GM18502 (cell line): ENCODE data around the gene CHID1.

Experiments used
- ATAC-seq: cut with Tn5 transposase; IDR thresholded peaks from one replicate; pipeline ENCODE4 v1.9.1; 2021; ENCODE audit warnings: mild to moderate bottlenecking; ENCODE audit not compliant: unreplicated experiment, poor library complexity

Gene CHID1

GRCh38 chr11:910589-911030 lies at the start of gene CHID1:
Gene CHID1 (minus strand): TSS chr11:910810. CDS start chr11:904816, 5,994 bp downstream.
- peak; percentile 89 for ATAC-seq

DNA sequence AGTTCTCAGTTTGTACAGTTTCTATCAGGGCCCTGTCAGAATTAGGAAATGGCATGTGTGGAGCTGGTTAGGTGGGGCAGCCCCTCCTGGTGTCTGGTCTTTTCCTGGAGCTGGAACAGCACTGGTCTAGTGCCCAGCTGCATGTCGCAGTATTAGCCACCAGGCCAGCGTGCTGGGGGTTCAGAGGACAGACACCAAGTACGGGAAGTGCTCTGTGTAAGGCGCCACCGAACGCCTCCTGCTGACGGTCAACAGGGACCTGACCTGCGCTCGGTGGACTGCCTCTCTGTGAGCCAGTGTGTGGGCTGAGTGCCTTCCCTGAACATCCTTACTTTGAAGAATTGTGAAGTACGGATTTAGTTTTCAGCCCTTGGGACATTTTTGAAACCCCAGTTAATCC lies 49.0 kb upstream of the CHID1 start:
- no peak for ATAC-seq

DNA sequence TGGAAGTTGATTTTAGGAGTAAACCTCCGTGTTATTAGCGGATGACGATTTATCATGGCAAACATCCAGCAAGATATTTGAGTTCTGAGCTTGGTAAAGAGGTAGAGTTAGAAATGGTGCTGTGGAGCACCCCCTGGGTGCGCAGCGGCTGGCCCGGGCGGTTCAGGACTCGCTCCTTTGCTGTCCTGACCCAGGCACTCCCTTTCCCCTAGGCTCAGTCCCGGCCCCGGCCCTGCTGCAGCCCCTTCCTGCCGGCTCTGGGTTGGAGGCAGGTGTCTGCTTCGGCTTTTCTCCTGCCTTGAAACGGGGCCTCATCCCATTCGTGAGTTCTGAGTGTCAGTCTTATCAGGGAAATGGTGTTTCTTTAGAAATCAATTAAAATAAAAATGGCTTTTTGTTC lies 48.4 kb upstream of the CHID1 start:
- ATAC-seq: no peak

DNA sequence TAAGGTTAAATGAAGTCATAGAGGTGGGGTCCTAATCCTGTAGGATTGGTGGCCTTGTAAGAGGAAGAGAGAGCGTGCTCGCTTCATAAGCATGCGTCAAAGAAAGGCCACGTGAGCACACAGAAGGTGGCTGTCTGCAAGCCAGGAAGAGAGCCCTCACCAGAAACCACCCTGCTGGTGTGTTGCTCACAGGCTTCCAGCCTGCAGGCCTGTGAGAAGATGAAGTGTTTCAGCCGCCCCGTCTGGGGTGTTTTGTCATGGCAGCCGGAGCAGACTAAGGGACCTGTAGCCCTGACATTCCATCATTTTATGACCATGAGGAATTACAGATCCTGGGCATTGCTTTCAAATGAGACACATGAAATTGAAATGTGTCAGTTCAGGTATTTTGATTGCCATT lies 47.5 kb upstream of the CHID1 start:
- ATAC-seq: no peak

DNA sequence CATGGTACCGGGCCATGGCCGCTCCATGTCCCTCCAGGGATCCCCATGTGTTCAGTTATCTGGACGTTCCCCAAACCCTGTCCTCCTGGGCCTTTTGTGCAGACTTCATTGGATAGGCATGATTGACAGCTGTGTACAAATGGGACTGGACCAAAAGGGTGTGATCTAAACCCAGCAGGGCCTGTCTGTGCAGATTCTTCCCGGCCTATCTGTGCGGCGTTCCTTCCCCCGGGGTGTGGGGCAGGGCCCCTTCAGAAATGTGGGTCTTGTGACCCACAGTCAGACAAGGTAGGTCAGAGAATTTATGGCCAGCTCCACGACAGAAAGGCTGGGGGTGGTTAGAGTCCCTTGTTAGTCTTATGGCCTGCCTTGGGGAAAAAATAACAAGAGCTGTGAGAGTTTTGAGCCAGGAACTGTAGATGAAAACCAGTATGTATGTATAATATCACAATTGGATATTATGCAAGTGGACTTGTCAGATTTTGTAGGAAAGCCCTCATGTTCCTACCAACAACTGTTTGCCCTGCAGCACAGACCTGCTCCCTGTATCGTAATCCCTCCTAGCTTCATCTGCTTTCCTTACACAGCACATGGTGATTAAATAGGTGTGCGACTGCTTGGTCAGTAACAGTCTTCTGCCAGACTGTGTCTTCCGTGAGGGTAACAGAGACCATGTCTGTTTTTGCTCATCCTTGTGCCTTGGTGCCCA lies 46.8 kb upstream of the CHID1 start:
- no peak for ATAC-seq

- no peak for ATAC-seq
Observed at GRCh38 chr11:955154-956063, 44.8 kb upstream of the CHID1 start.

- no peak for ATAC-seq
Observed at GRCh38 chr11:954392-955153, 44.0 kb upstream of the CHID1 start.

DNA sequence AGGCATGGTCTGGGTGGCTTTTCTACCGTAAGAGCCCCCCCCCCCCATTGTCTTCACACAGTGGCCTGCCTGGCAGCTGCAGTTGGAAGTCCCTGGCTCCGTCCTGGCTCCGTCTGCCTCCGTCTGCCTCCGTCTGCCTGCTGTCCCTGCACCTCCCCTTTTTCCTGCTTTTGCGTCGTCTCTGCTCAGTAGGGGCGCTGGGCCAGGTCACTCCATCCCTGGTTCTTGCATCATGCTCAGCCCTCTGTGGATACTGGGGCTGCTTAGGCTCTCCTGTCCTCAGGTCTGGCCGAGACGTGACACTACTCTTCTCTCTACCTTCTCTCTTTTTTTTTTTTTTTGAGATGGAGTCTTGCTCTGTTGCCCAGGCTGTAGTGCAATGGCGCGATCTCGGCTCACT lies 42.9 kb upstream of the CHID1 start:
- ATAC-seq: no peak

- no peak for ATAC-seq
Observed at GRCh38 chr11:952406-953385, 42.1 kb upstream of the CHID1 start.

DNA sequence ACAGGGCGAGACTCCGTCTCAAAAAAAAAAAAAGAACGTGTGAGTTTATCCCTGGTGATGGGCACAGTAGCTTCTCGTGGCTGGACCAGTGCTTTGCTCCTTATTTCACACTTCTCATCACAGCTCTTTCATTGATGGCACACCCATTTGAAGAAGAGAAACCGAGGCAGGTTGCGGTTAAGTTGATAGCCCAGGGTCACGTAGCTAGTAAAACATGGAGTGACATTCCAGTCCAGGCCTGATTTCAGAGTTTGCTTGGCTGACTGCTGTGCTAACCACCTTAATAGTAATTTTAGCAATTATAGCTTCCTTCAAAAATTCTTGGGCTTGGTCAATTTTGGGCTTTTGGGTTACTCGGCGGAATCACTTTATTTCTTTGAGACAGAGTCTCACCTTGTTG lies 40.9 kb upstream of the CHID1 start:
- ATAC-seq: no peak

- no peak for ATAC-seq
Observed at GRCh38 chr11:947744-948143, 37.1 kb upstream of the CHID1 start.

DNA sequence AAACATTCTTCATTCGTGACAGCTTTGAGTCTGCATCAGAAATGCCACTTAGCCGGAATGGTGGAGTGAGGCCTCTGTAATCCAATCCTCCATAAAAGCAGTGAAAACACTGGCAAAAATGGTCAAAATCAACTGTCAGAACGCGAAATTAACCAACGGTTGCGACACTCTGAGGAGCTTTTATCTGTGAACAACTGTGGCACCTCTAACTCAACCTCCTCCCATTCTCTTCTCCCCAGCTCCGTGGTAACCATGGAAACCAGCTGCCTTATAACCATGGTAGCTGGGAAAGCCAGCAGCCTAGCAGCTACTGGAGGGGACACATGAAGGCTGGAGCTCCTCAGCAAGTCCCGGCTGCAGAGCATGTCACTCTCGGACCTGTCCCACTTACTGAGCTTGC lies 35.4 kb upstream of the CHID1 start:
- no peak for ATAC-seq

DNA sequence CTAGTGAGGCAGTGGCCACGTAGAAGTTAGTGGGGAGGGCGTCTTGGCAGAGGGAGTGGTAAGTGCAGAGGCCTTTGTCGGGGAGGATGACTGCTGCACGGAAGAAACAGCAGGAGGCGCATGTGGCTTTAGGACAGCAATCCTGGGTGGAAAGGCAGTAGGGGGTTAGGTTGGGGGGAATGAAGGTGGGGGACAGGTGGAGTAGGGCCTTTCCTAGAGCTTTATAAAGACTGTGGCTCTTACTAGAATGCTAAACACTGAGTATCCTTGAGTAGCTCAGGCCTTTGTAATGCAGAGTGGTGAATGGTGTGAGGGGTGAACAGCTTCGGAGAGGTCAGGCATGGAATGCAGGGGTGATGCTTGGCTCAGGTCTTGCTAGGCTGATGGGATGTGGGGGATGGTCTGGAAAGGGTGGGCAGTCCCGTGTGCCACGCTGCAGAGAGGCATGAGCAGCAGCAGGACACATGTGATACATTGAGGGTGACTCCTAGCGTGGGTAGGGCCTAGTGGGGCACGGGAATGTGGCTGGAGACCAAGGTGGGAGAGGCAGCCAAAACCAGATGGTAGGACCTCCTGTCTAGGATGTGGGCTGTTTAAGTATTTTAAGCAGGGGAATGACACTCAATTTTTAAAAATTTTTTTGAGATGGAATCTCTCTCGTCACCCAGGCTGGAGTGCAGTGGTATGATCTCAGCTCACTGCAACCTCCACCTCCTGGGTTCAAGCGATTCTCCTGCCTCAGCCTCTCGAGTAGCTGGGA lies 34.3 kb upstream of the CHID1 start:
- ATAC-seq: no peak

GRCh38 chr11:942823-943222 lies 32.2 kb upstream of the CHID1 start:
- ATAC-seq: no peak

- no peak for ATAC-seq
Observed at GRCh38 chr11:940496-941135, 30.0 kb upstream of the CHID1 start.

DNA sequence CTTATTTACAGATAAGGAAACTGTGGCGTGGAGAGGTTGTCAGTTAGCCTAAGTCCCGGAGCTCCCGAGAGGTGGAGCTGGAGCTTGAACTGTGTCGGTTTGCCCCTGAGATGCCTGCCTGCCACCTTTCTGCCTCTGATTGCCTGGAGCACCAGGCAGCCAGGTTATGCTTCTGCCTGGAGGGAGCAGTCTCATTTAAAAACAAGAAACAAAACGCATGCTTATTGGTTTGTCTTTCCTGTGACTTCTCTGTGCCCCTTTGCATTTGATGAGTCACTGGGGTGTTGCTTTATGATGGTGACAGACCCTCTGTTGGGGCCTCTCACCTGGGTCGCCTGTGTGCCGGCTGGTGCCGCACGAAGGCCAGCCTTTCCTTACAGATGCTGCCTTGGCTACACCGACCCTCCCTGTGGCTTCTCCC lies 27.2 kb upstream of the CHID1 start:
- ATAC-seq: no peak

GRCh38 chr11:936199-936598 lies 25.6 kb upstream of the CHID1 start:
- no peak for ATAC-seq

GRCh38 chr11:934527-934926 lies 23.9 kb upstream of the CHID1 start:
- no peak for ATAC-seq
